Aorta (tissue), 5 donors: ENCODE data around the gene ITGAD. TPM values are rescaled to one million over a fixed set of nuclear protein-coding genes. Genes with fewer than 3 reads are reported as not detected.
"Not testable (repeated sequence)": the region's sequence is repeated elsewhere in the genome, so short reads cannot be mapped to it uniquely, and the experiment has no call there.

Experiments
- ATAC-seq: fragments of 200-7000 bp; cut with Tn5 transposase; one replicate; pipeline ENCODE4 v1.9.1; 2022; ENCODE audit warnings: moderate library complexity; ENCODE audit not compliant: low FRiP score
- DNase-seq, 2 donors: peaks; one replicate each; pipeline ENCODE4 v3.0.0-alpha.2; 2020
- H3K27ac ChIP-seq, 2 donors: one replicate each; pipeline ENCODE4 v1.5.1; 2013; ENCODE audit warnings: low read length in 2 of 2, mild to moderate bottlenecking in 2 of 2, moderate library complexity in 2 of 2, control low read depth in 1 of 2, inconsistent platforms in 1 of 2, low read depth in 1 of 2
- H3K27me3 ChIP-seq, 2 donors: one replicate each; pipeline ENCODE4 v1.6.1; 2013; ENCODE audit warnings: control low read depth in 1 of 2, low read length in 1 of 2, mild to moderate bottlenecking in 1 of 2, moderate library complexity in 1 of 2; ENCODE audit not compliant: insufficient read depth in 2 of 2, control insufficient read depth in 1 of 2
- H3K36me3 ChIP-seq, 2 donors: one replicate each; pipeline ENCODE4 v1.6.1; 2013; ENCODE audit warnings: control low read depth in 1 of 2, low read length in 1 of 2, mild to moderate bottlenecking in 1 of 2; ENCODE audit not compliant: insufficient read depth in 2 of 2, control insufficient read depth in 1 of 2
- H3K4me1 ChIP-seq, 2 donors: one replicate each; pipeline ENCODE4 v1.6.1; 2013; ENCODE audit warnings: low read length in 2 of 2, control low read depth in 1 of 2, mild to moderate bottlenecking in 1 of 2, moderate library complexity in 1 of 2; ENCODE audit not compliant: insufficient read depth in 2 of 2, control insufficient read depth in 1 of 2
- H3K4me3 ChIP-seq, 2 donors: one replicate each; pipeline ENCODE4 v1.5.1; 2013; ENCODE audit warnings: low read length in 2 of 2, control low read depth in 1 of 2, mild to moderate bottlenecking in 1 of 2
- H3K9me3 ChIP-seq: one replicate; pipeline ENCODE4 v1.6.1; 2013; ENCODE audit warnings: mild to moderate bottlenecking, low read length; ENCODE audit not compliant: control insufficient read depth
- WGBS, 2 donors: extraction: QIAGEN DNeasy Blood & Tissue Kit; methylation state at CpG; one replicate each; pipeline ENCODE4 v1.1.7; 2013; 5-methylcytosine and 5-hydroxymethylcytosine counted together
- intact Hi-C, 2 donors: fragments of 100-400 bp; cut with DNase I; formaldehyde crosslinking; loops; one replicate each; pipeline versions ENCODE4 v1.14.2 to v1.15.0; 2022
- polyA plus RNA-seq, 2 donors: library from polyadenylated mRNA; stranded (reverse); fragments of 200-250 nt; gene quantifications; one replicate each; pipeline ENCODE4 v1.2.3, GENCODE V29; 2013
- total RNA-seq, 2 donors: library from RNA; stranded (reverse); fragmentation: NEBNext Ultra II Directional; extraction: Animal tissue kit (Norgen Biotek cat#: 25700); gene quantifications; one replicate each; pipeline ENCODE4 v1.2.1, GENCODE V29; 2021
- donor health status: healthy with polysubstance abuse.
- donor health status: Bipolar disorder and iron deficiency.
- donor health status: DM: no; HTN: no; CAD: no.
- donor health status: DM: no; HTN: no; CAD: no.
- donor health status: DM: yes; HTN: yes; CAD: no.

The ITGAD gene
- total and polyA plus RNA-seq, 4 donors, result 0.45 to 0.63 (median 0.54) TPM; not detected in 1

DNA sequence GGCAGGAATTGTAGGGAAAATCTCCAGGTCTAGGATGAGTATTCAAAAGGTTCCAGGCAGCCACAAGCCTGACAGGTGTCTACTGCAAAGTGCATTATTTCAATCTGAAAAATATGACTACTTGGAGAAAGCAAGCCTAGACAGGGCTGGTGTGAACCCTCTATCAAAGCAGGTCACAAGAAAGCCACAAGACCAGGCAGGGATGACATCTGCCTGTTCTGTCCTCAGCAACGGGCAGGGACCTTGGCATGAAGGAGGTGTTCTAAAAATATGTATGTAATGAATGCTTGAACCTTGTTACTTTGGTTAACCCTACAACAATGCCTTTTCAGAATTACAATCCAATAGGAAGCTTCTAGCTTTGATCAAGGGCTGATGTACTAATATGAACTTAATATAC, 36.2 kb downstream of the ITGAD start:
- Histone ChIP-seq H3K4me1 (no peaks in the 10 kb centered on the region), H3K36me3 (no peaks in the 10 kb centered on the region), H3K27ac (no peak overlapping the region), H3K27me3 (no peaks in the 10 kb centered on the region), H3K4me3 (no peak overlapping the region), H3K9me3 (no peaks in the 10 kb centered on the region)
- ATAC-seq (no peak), DNase-seq (peak in 1 of 2 donors; percentile 23)
- WGBS, 2 donors, result 0 to 4% methylated on average over 1 of the region's 1 CpG
- intact Hi-C loops, result no loop called here

DNA sequence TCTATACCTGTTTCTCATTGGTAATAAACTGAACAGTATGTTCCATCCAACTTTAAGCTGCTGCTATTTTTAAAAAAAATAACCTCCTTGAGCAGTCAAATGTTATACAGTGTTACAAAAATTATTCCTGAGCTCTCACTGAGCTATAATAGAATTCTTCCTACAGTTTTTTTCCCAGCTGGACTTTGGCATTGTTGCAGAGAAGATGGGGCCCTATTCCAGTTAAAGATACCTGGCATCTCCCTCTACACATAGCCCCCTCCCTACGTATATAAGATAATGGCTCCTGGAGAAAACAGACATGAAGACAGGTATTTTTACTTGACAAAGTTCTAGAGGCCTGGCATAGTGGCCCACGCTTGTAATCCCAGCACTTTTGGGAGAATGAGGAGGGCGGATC, 36.7 kb downstream of the ITGAD start:
- Histone ChIP-seq H3K9me3 (no peaks in the 10 kb centered on the region), H3K27ac (no peak overlapping the region), H3K4me3 (no peak overlapping the region), H3K36me3 (no peaks in the 10 kb centered on the region), H3K27me3 (no peaks in the 10 kb centered on the region), H3K4me1 (no peaks in the 10 kb centered on the region)
- no peak for DNase-seq
- no peak for ATAC-seq
- intact Hi-C loops, result no loop called here
- WGBS, 2 donors, result 82 to 92% methylated on average over 3 of the region's 3 CpGs

DNA sequence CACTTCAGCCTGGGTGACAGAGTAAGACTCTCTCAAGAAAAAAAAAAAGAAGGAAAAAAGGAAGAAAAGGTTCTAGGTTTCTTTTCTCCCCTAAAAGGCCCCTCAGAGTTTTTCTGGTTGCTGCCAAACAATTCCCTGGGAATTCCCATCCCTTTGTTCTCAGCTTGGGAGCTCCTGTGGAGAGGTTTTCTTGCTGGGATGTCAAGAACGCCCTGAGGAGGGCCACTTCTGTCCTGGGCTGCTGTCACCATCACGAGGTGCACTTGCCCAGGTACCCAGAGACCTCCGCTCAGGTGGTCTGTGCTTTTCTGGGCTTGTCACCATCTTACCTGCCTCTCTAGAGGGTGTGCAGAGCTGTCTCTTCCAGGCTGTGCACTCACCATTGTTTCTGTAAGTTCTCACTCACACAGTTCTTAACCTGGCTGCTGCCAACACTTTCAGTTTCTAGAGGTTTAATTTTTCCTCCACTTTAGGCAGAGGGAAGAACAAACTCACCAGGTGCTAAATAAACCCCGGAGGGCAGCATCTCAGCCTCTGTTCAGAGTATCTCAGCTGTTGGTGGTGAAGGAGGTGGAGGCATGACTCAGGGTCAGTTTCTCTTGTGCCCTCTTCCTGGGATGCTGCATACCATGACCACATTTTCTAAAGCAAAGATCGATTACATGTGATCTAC, 37.4 kb downstream of the ITGAD start:
- Histone ChIP-seq H3K36me3 (no peaks in the 10 kb centered on the region), H3K27ac (no peak overlapping the region), H3K27me3 (no peaks in the 10 kb centered on the region), H3K4me1 (no peaks in the 10 kb centered on the region), H3K9me3 (no peaks in the 10 kb centered on the region), H3K4me3 (no peak overlapping the region)
- ATAC-seq (no peak), DNase-seq (peak in 1 of 2 donors; percentile 15)
- WGBS, 2 donors, result 55 to 65% methylated on average over 5 of the region's 5 CpGs
- intact Hi-C loops, result no loop called here

DNA sequence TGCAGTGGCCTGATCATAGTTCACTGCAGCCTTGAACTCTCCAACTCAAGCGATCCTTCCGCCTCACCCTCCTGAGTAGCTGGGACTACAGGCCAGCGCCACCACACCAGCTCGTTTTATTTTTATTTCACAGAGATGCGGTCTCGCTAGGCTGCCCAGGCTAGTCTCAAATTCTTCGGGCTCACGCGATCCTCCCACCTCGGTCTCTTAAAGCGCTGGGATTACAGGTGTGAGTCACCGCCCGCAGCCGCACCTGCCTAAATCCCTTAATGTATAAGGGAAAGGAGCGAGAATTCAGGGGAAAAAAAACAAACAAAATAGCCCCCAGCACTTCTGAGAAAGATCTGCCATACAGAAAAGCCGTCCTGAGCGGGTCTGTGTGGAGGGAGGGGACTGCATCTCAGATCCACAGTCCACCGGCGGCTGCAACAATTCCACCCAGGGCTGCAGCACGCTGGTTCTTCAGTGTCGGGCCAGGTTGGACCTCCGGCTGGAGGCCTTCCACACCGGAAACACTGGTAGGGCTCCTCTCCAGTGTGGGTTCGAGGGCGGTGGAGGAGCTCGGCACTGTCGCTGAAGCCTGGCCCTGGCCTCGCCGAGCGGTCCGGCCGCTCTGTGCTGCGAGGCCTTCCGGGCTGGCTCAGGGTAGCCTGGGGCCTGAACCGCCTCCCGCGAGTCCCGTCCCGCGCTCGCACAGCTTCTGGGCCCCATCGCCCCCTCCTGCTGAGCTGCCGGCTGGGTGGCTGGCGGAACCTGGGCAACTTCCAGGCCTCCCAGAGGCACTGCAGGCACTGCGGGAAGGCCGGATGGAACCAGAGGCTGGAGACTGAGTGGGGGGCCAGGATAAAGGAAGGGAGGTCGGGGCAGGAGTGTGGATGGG, 42.4 kb downstream of the ITGAD start:
- H3K36me3 ChIP-seq, result no peaks in the 10 kb centered on the region
- intact Hi-C loops, result no loop called here
- no peaks in the 10 kb centered on the region for H3K4me1 ChIP-seq
- H3K27ac ChIP-seq, result no peak overlapping the region
- H3K9me3 ChIP-seq, result no peaks in the 10 kb centered on the region
- DNase-seq (peak in 1 of 2 donors; percentile 33), ATAC-seq (peak; percentile 37)
- 93% methylated on average over 46 to 47 of the region's 47 CpGs for WGBS, 2 donors
- H3K4me3 ChIP-seq, result no peak overlapping the region
- H3K27me3 ChIP-seq, result no peaks in the 10 kb centered on the region

DNA sequence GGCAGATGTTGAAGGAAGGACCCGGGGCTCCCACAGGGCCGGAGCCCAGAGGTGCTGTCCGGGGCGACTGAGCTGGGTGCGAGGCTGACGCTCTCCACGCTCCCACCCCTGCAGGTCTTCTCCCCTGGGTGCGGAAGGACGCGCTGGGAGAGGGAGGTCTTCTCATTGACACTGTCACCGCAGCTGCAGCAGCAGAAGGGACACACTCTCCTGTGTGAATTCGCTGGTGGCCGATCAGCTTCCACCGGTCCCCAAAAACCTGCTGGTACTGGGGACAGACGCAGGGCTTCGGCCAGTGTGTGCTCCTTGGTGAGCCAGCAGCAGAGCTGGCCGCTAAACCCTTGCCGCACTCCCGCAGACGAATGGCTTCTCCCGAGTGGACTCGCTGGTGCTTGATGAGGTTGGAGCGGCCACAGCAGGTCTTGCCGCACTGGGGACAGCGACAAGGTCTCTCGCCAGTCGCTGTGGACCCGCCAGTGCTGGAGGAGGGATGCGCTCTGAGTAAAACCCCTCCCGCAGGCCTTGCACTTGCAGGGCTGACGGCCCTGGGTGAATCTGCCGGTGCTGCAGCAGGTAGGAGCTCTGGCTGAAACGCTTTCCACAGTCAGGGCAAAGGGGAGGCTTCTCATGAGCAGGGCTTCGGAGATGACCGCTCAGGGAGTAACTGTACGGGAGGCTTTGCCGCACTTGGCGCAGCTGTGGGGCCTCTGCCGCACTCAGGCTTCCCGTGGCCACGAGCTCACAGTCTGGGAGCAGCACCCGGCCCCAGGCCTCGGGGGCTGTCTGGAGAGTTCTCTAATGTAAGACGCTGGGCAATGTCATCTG, 43.3 kb downstream of the ITGAD start:
- no peaks in the 10 kb centered on the region for H3K36me3 ChIP-seq
- ATAC-seq (peak; percentile 37), DNase-seq (peak in 1 of 2 donors; percentile 39)
- WGBS, 2 donors, result 93 to 94% methylated on average over 41 to 44 of the region's 44 CpGs
- H3K4me1 ChIP-seq, result no peaks in the 10 kb centered on the region
- H3K4me3 ChIP-seq, result no peak overlapping the region
- intact Hi-C loops, result no loop called here
- H3K27me3 ChIP-seq, result no peaks in the 10 kb centered on the region
- no peak overlapping the region for H3K27ac ChIP-seq
- no peaks in the 10 kb centered on the region for H3K9me3 ChIP-seq

DNA sequence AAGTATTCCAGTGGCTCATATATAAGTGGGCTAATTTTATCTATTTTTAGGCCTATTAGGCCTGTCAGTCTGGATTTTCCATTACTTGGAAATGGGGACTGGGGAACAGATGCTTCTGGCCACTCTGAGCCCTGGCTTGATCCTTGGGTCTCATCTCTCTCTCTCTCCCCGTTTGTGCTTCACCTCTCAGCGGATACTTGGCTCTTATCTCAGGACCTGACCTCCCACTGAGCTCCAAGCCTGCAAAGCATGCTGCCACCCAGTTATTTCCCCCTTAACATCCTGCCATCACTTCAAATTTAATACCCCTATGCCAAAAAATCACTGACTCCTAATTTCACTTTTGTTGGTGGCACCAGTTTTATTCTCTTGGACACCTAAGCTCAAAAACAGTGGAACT, 45.3 kb downstream of the ITGAD start:
- intact Hi-C loops, result no loop called here
- Histone ChIP-seq H3K9me3 (no peaks in the 10 kb centered on the region), H3K27ac (no peak overlapping the region), H3K4me3 (no peak overlapping the region), H3K4me1 (no peaks in the 10 kb centered on the region), H3K36me3 (no peaks in the 10 kb centered on the region), H3K27me3 (no peaks in the 10 kb centered on the region)
- 66 to 72% methylated on average over 2 of the region's 2 CpGs for WGBS, 2 donors
- DNase-seq (no peak), ATAC-seq (no peak)

DNA sequence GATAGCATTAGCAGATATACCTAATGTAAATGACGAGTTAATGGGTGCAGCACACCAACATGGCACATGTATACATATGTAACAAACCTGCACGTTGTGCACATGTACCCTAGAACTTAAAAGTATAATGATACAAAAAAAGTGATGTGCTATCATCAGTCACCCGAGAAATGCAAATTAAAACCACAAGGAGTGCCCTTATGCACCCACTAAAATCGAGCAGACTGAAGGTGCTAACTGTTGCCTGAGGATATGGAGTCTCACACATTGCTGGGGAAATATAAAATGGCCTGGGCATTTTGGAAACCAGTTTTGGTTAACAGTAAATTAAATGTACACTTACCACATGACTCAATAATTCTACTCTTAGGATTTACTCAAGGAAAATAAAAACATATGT, 45.9 kb downstream of the ITGAD start:
- ATAC-seq, H3K27ac ChIP-seq, H3K9me3 ChIP-seq, DNase-seq, H3K27me3 ChIP-seq, H3K4me3 ChIP-seq, H3K4me1 ChIP-seq, H3K36me3 ChIP-seq, intact Hi-C loops: not testable (repeated sequence)
- WGBS, 2 donors, result 58 to 59% methylated on average over 3 of the region's 4 CpGs

DNA sequence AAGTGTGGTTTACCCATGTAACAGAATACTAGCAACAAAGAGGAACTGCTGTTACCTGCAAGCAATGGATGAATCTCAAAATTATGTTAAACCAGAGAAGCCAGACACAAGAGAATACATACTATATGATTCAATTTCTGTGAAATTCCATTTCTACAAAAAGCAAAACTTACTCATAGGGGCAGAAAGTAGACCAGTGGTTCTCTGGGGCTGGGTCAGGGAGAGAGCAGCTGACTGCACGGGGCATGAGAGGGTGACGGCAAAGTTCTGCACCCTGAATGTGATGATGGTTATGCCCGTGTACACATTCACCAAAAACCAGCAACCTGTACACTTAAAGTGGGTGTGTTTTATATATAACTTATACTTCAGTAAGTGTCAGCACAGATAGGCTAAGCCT, 46.4 kb downstream of the ITGAD start:
- Histone ChIP-seq H3K9me3 (no peaks in the 10 kb centered on the region), H3K4me1 (no peaks in the 10 kb centered on the region), H3K4me3 (no peak overlapping the region), H3K36me3 (no peaks in the 10 kb centered on the region), H3K27me3 (no peaks in the 10 kb centered on the region), H3K27ac (no peak overlapping the region)
- intact Hi-C loops, result no loop called here
- 74 to 75% methylated on average over 3 of the region's 3 CpGs for WGBS, 2 donors
- DNase-seq (peak in 1 of 2 donors; percentile 2), ATAC-seq (no peak)
